OCI-LY7 (cell line): ENCODE results near the gene TMC4. TPM values are rescaled to one million over a fixed set of nuclear protein-coding genes. Genes with fewer than 3 reads are reported as not detected.

Experiments used
- BruUV-seq: library from RNA; stranded (reverse); fragments of 400-500 nt; replicated peaks from 2 replicates; lab custom pipeline; 2021; lab: Mats Ljungman, UMichigan
- CTCF ChIA-PET: fragments of 300-600 bp; sonication (Branson Sonifier 250); formaldehyde crosslinking; loops from one replicate; lab custom pipeline; 2022; ENCODE audit warnings: antibody characterized with exemption; ENCODE audit not compliant: unreplicated experiment; lab: Charles Lee
- POLR2A ChIA-PET: fragments of 300-600 bp; sonication (Branson Sonifier 250); formaldehyde crosslinking; loops from one replicate; lab custom pipeline; 2022; ENCODE audit warnings: antibody characterized with exemption; lab: Charles Lee
- DNase-seq: peaks from one replicate; pipeline ENCODE4 v3.0.0-alpha.2; 2015; ENCODE audit warnings: low spot score
- H2AFZ ChIP-seq: fragments of 200-600 bp; sonication (generic), shearing (Covaris generic); 2 replicates; pipeline ENCODE4 v1.6.1; 2014; ENCODE audit warnings: mild to moderate bottlenecking, antibody characterized with exemption, low read length, moderate library complexity
- H3K27ac ChIP-seq: fragments of 200-600 bp; sonication (generic); 2 replicates; pipeline ENCODE4 v1.5.1; 2014; ENCODE audit warnings: mixed run types, low read depth, mild to moderate bottlenecking, moderate library complexity, low read length, inconsistent platforms; ENCODE audit not compliant: poor library complexity, severe bottlenecking
- H3K36me3 ChIP-seq: fragments of 200-600 bp; sonication (generic); 2 replicates; pipeline ENCODE4 v1.6.1; 2014; ENCODE audit warnings: mild to moderate bottlenecking, antibody characterized with exemption, low read length, moderate library complexity, mixed read lengths; ENCODE audit not compliant: insufficient read depth
- H3K4me1 ChIP-seq: fragments of 200-600 bp; sonication (generic); 2 replicates; pipeline ENCODE4 v1.5.1; 2014; ENCODE audit warnings: mild to moderate bottlenecking, low read length; ENCODE audit not compliant: insufficient read depth, poor library complexity, severe bottlenecking
- H3K4me2 ChIP-seq: fragments of 200-600 bp; sonication (generic); 2 replicates; pipeline ENCODE4 v1.6.1; 2014; ENCODE audit warnings: mild to moderate bottlenecking, low read length
- H3K4me3 ChIP-seq: fragments of 200-600 bp; sonication (generic); 2 replicates; pipeline ENCODE4 v1.5.1; 2014; ENCODE audit warnings: mild to moderate bottlenecking, low read depth, low read length; ENCODE audit not compliant: poor library complexity, severe bottlenecking
- H3K79me2 ChIP-seq: fragments of 200-600 bp; sonication (generic); 2 replicates; pipeline ENCODE4 v1.6.1; 2016; ENCODE audit warnings: low read depth, mild to moderate bottlenecking, low read length, moderate library complexity, mixed read lengths; ENCODE audit not compliant: insufficient read depth
- H3K9me2 ChIP-seq: fragments of 200-600 bp; sonication (generic); 2 replicates; pipeline ENCODE4 v1.6.1; 2016; ENCODE audit warnings: mild to moderate bottlenecking, low read length, mixed read lengths; ENCODE audit not compliant: insufficient read depth
- H3K9me3 ChIP-seq: fragments of 200-600 bp; sonication (generic); 2 replicates; pipeline ENCODE4 v1.6.1; 2014; ENCODE audit warnings: mild to moderate bottlenecking, mixed run types, low read length, mixed read lengths
- H4K20me1 ChIP-seq: fragments of 200-600 bp; sonication (generic); 2 replicates; pipeline ENCODE4 v1.6.1; 2014; ENCODE audit warnings: mild to moderate bottlenecking, antibody characterized with exemption, low read length, moderate library complexity, mixed read lengths; ENCODE audit not compliant: insufficient read depth
- EZH2phosphoT487 ChIP-seq: fragments of 200-600 bp; sonication (generic); IDR thresholded peaks from 2 replicates; pipeline ENCODE4 v1.6.1; 2018; ENCODE audit warnings: low read depth, borderline replicate concordance, mild to moderate bottlenecking, mixed run types, antibody characterized with exemption, low read length, moderate library complexity, mixed read lengths
- intact Hi-C: fragments of 100-400 bp; cut with micrococcal nuclease; formaldehyde crosslinking; loops from one replicate; pipeline ENCODE4 v1.10.0; 2022; ENCODE audit not compliant: unreplicated experiment
- total RNA-seq, 2 experiments: library from RNA; depleted of rRNA in 1 of 2; stranded (reverse); fragments of >200 nt in 1 of 2; shearing (Covaris generic) in 1 of 2; gene quantifications; 2 replicates each; pipeline ENCODE4 v1.2.3, GENCODE V29; 2014 to 2022
- TF ChIP-seq, protein P1 (sequence below): fragments of 200-600 bp; sonication (generic); conservative IDR thresholded peaks from 2 replicates; pipeline ENCODE4 v1.5.1; 2014; ENCODE audit warnings: mild to moderate bottlenecking, antibody characterized with exemption, low read length, moderate library complexity, mixed read lengths

The TMC4 gene
- total RNA-seq, 2 experiments from 2014 or later = not detected

DNA sequence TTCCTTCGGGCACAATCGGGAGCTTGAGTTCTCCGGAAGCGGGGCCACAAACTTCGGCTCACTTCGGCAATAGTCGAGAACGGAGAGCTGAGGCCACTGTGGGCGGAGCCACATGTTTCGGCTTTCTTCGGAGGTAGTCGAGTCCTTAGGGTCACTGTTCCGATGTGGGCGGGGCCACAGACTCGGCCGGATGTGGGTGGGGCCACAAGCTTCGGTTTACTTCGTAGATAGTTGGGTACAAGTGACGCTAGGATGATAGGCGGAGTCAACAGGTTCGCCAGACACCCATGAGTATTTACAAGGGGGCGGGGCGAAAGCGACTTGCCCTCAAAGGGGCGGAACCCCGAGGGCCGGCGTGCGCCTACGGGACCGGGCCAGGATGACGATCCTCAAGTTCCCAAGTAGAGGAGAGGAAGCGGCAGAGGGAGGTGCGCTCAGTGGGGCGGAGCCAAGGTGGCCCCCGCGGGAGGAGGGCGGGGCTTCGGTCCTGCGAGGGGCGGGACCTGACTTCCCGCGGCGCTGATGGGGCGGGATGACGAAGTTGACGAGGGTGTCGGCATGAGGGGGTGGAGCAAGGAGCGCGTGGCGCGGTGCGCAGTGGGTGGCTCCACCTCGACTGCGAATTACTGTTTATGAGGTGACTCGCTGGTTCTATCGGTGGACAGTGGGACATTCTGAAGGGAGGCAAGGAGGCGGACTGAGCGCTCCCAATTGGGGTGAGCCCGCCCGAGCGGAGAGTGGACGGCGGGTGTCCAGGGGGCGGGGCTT is 17.0 kb upstream of the TMC4 start:
- ChIA-PET CTCF (interaction anchor here (0.7 to 1.4 kb wide), 3 partner anchors 46 to 199 kb away, joined by 3 to 4 read pairs (median 3); no protein-coding TSS in a partner anchor), POLR2A (interaction anchor here (0.9 to 2.2 kb wide), 4 partner anchors 11 to 1070 kb away, joined by 3 to 10 read pairs (median 6); partner anchors contain the start of genes CNOT3, LENG1 and RPS9)
- no peak overlapping the region; the same call in 1 of the 2 replicates for H2AFZ ChIP-seq
- H3K9me3 ChIP-seq = no peaks in the 10 kb centered on the region
- intact Hi-C loops = loop anchor here (2.0 kb wide), 1 partner anchor 31 kb away; the partner anchor contains the start of gene LENG1
- no peaks in the 10 kb centered on the region for H4K20me1 ChIP-seq
- peak; percentile 100 for DNase-seq
- peak overlapping the region; percentile 76 for H3K4me3 ChIP-seq
- peak overlapping the region; percentile 97 for H3K4me2 ChIP-seq
- H3K9me2 ChIP-seq = no peaks in the 10 kb centered on the region
- H3K4me1 ChIP-seq = peaks cover 25% of the 10 kb centered on the region
- TF ChIP-seq EZH2phosphoT487 = no peak
- TF ChIP-seq, protein P1, sequence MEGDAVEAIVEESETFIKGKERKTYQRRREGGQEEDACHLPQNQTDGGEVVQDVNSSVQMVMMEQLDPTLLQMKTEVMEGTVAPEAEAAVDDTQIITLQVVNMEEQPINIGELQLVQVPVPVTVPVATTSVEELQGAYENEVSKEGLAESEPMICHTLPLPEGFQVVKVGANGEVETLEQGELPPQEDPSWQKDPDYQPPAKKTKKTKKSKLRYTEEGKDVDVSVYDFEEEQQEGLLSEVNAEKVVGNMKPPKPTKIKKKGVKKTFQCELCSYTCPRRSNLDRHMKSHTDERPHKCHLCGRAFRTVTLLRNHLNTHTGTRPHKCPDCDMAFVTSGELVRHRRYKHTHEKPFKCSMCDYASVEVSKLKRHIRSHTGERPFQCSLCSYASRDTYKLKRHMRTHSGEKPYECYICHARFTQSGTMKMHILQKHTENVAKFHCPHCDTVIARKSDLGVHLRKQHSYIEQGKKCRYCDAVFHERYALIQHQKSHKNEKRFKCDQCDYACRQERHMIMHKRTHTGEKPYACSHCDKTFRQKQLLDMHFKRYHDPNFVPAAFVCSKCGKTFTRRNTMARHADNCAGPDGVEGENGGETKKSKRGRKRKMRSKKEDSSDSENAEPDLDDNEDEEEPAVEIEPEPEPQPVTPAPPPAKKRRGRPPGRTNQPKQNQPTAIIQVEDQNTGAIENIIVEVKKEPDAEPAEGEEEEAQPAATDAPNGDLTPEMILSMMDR = no peak
- BruUV-seq = no TSS peak
- H3K36me3 ChIP-seq = peaks cover 19% of the 10 kb centered on the region
- H3K79me2 ChIP-seq = peaks cover 21% of the 10 kb centered on the region; the same call in 1 of the 2 replicates
- H3K27ac ChIP-seq = peak overlapping the region; percentile 82

DNA sequence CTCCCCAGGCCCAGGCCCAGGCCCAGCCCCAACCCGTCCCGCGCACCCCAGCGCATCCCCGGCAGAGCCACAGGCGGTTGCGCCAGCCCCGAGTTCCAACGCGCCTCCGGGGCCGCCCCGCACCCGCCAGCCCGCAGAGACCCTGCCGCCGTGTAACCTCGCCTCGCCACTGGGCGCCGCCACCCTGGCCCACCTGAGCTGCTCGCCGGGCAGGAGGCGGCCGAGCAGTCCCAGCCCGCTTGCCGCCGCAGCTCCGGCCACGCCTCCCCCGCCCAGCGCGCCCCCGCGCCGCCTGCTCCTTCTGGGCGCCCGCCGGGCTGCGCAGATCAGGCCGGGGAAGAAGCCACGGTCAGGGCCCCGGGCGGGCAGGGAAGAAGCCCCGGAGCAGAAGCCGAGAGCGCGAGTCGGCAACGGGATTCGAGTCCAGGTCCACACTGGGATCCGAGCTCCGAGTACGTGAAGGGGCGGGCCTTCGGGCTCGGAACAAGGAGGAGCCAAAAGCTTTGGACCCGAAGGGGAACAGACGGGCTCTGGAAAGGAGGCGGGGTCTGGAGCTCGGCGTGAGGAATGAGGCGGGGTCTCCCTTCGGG is 16.3 kb upstream of the TMC4 start, which contains the start of gene MBOAT7:
Gene MBOAT7, minus strand, starts transcription at position 436 of the 590 bp plus-strand sequence. CDS start 1,072 bp downstream, outside the sequence.
- H3K9me2 ChIP-seq = no peaks in the 10 kb centered on the region
- no peaks in the 10 kb centered on the region for H4K20me1 ChIP-seq
- H2AFZ ChIP-seq = peak within 1 kb of the TSS; percentile 48; the same call in 1 of the 2 replicates
- peaks cover 25% of the 10 kb centered on the region for H3K4me1 ChIP-seq
- BruUV-seq = no TSS peak
- intact Hi-C loops = no loop called here
- ChIA-PET POLR2A (interaction anchor here (0.6 to 2.2 kb wide), 5 partner anchors 9 to 1070 kb away, joined by 3 to 10 read pairs (median 5); partner anchors contain the start of genes CNOT3, LENG1 and RPS9), CTCF (interaction anchor here (0.7 to 1.4 kb wide), 3 partner anchors 46 to 200 kb away, joined by 3 to 4 read pairs (median 3); no protein-coding TSS in a partner anchor)
- H3K4me3 ChIP-seq = peak within 1 kb of the TSS; percentile 76
- no peaks in the 10 kb centered on the region for H3K9me3 ChIP-seq
- H3K4me2 ChIP-seq = peak within 1 kb of the TSS; percentile 97
- H3K27ac ChIP-seq = peak within 1 kb of the TSS; percentile 82
- H3K79me2 ChIP-seq = peaks cover 21% of the 10 kb centered on the region; the same call in 1 of the 2 replicates
- peaks cover 13% of the 10 kb centered on the region for H3K36me3 ChIP-seq
- peak; percentile 87 for DNase-seq
- TF ChIP-seq, protein P1 = peak; percentile 71
- TF ChIP-seq EZH2phosphoT487 = no peak
